ENCODE results near the gene ORM2.
"Not testable (repeated sequence)": the region's sequence is repeated elsewhere in the genome, so short reads cannot be mapped to it uniquely, and the experiment has no call there.

Gene ORM2

DNA sequence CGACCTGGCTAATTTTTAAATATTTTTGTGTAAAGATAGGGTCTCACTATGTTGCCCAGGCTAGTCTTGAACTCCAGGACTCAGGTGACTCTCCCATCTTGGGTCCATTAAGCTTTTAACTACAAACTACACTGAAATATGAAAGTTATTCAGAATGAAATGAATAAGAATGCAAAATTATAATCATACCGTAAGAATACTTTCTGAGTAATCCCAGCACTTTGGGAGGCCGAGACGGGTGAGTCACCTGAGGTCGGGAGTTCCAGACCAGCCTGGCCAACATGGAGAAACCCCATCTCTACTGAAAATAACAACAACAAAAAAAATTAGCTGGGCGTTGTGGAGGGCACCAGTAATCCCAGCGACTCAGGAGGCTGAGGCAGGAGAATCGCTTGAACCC, 7.9 kb upstream of the ORM2 start:
- no peak overlapping the region for H3K9ac ChIP-seq (ENCODE audit: low read length)
- no peak overlapping the region for H3K4me3 ChIP-seq (ENCODE audit: low read length)
- no peaks in the 10 kb centered on the region for H3K4me1 ChIP-seq (ENCODE audit: control insufficient read depth, insufficient read depth, low read length)
- H3K36me3 ChIP-seq (ENCODE audit: control insufficient read depth, insufficient read depth, low read length) = no peaks in the 10 kb centered on the region
- H3K27me3 ChIP-seq (ENCODE audit: control insufficient read depth, insufficient read depth, low read length) = no peaks in the 10 kb centered on the region
- H3K27ac ChIP-seq (ENCODE audit: low read depth, low read length) = no peak overlapping the region

DNA sequence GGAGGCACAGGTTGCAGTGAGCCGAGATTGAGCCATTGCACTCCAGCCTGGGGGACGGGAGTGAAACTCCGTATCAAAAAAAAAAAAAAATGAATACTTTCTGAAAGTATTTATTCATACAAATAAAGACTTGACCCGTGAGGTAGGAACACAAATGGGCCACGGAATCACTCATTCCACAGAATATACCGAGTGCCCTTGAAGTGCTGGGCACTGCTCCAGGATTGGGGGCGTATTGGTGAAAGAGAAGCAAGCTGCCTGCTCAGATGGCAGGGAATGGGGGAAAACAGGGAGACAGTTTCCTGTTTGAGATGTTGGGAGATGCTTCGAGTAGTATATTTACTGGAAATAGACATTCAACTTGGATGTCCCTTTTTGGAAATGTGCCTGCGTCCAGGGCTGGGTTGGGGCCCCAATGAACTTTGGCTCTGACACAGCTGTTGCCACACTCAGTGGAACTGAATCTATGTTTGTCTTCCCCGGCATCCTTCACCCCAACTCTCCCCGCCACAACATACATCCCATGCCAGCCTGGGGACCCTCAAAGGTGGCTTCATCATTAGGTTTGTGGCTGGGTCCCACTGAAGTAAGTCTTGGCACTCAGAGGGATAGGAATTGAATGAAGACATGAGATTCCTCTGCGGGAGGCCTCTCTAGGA, 7.4 kb upstream of the ORM2 start:
- not testable (repeated sequence) for H3K4me1 ChIP-seq (ENCODE audit: control insufficient read depth, insufficient read depth, low read length); H3K4me3 ChIP-seq (ENCODE audit: low read length); H3K9ac ChIP-seq (ENCODE audit: low read length); H3K36me3 ChIP-seq (ENCODE audit: control insufficient read depth, insufficient read depth, low read length); H3K27ac ChIP-seq (ENCODE audit: low read depth, low read length); H3K27me3 ChIP-seq (ENCODE audit: control insufficient read depth, insufficient read depth, low read length)

DNA sequence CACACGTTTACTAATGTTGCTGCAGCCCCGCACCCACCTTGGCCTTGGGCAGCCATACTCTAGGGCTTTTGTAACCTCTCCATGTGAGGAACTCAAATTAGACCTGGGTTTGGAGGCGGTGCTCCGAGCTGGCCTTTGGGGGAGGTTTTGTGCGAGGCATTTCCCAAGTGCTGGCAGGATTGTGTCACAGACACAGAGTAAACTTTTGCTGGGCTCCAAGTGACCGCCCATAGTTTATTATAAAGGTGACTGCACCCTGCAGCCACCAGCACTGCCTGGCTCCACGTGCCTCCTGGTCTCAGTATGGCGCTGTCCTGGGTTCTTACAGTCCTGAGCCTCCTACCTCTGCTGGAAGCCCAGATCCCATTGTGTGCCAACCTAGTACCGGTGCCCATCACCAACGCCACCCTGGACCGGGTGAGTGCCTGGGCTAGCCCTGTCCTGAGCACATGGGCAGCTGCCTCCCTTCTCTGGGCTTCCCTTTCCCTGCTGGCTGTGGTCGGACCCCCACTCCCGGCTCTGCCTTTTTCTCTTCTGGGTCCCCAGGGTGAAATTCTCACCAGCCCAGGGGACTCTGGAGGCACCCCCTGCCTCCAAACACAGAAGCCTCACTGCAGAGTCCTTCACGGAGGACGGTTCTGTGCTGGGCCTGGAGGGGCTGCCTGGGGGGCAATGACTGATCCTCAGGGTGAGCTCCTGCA, 6.7 kb upstream of the ORM2 start, which contains the start of gene ORM1:
ORM1 (plus strand) TSS at position 268 of the 701 bp plus-strand sequence; CDS start at position 304, 36 bp downstream.
- H3K4me1 ChIP-seq (ENCODE audit: control insufficient read depth, insufficient read depth, low read length); H3K27me3 ChIP-seq (ENCODE audit: control insufficient read depth, insufficient read depth, low read length); H3K27ac ChIP-seq (ENCODE audit: low read depth, low read length); H3K9ac ChIP-seq (ENCODE audit: low read length); H3K36me3 ChIP-seq (ENCODE audit: control insufficient read depth, insufficient read depth, low read length); H3K4me3 ChIP-seq (ENCODE audit: low read length): not testable (repeated sequence)

- H3K36me3 ChIP-seq (ENCODE audit: control insufficient read depth, insufficient read depth, low read length); H3K9ac ChIP-seq (ENCODE audit: low read length); H3K27me3 ChIP-seq (ENCODE audit: control insufficient read depth, insufficient read depth, low read length); H3K4me3 ChIP-seq (ENCODE audit: low read length); H3K4me1 ChIP-seq (ENCODE audit: control insufficient read depth, insufficient read depth, low read length); H3K27ac ChIP-seq (ENCODE audit: low read depth, low read length): not testable (repeated sequence)
These were observed 5.8 kb upstream of the ORM2 start for GRCh38 chr9:114323849-114324248.

DNA sequence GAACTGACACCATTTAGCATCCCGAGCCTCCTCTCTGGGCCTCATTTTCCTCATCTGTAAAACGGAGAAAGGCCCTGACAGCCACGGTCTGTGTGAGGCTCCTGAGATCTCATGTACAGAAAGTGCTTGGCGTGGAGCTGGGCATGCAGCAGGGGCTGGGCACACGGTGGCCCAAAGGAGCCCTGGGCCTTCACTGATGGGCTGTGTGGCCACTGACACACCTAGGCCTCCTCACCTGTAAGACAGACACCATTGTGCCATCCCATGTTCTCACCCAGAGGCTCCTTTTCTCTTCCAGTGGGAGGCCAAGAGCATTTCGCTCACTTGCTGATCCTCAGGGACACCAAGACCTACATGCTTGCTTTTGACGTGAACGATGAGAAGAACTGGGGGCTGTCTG, 5.2 kb upstream of the ORM2 start:
- Histone ChIP-seq H3K4me3 (ENCODE audit: low read length) (no peak overlapping the region), H3K27me3 (ENCODE audit: control insufficient read depth, insufficient read depth, low read length) (peaks cover 2% of the 10 kb centered on the region), H3K9ac (ENCODE audit: low read length) (no peak overlapping the region), H3K4me1 (ENCODE audit: control insufficient read depth, insufficient read depth, low read length) (no peaks in the 10 kb centered on the region), H3K36me3 (ENCODE audit: control insufficient read depth, insufficient read depth, low read length) (no peaks in the 10 kb centered on the region), H3K27ac (ENCODE audit: low read depth, low read length) (no peak overlapping the region)

DNA sequence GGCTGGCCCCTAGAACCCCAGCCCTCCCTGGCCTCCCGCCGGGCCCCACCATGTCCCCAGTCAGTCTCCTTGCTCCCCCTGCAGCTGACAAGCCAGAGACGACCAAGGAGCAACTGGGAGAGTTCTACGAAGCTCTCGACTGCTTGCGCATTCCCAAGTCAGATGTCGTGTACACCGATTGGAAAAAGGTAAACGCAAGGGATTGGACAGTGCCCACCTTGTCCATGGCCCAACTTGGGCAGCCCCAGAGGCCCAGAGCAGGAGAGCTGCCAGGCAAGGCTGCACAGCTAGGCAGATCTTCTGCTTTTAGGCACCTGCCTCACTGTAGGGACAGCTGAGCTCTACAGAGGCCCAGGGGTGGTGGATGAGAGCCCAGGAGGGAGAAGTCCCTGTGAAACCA, 4.7 kb upstream of the ORM2 start:
- H3K27me3 ChIP-seq (ENCODE audit: control insufficient read depth, insufficient read depth, low read length); H3K9ac ChIP-seq (ENCODE audit: low read length); H3K36me3 ChIP-seq (ENCODE audit: control insufficient read depth, insufficient read depth, low read length); H3K27ac ChIP-seq (ENCODE audit: low read depth, low read length); H3K4me1 ChIP-seq (ENCODE audit: control insufficient read depth, insufficient read depth, low read length); H3K4me3 ChIP-seq (ENCODE audit: low read length): not testable (repeated sequence)

- H3K27ac ChIP-seq (ENCODE audit: low read depth, low read length); H3K4me1 ChIP-seq (ENCODE audit: control insufficient read depth, insufficient read depth, low read length); H3K4me3 ChIP-seq (ENCODE audit: low read length); H3K27me3 ChIP-seq (ENCODE audit: control insufficient read depth, insufficient read depth, low read length); H3K9ac ChIP-seq (ENCODE audit: low read length); H3K36me3 ChIP-seq (ENCODE audit: control insufficient read depth, insufficient read depth, low read length): not testable (repeated sequence)
These were observed 3.9 kb upstream of the ORM2 start for GRCh38 chr9:114325684-114326254.

DNA sequence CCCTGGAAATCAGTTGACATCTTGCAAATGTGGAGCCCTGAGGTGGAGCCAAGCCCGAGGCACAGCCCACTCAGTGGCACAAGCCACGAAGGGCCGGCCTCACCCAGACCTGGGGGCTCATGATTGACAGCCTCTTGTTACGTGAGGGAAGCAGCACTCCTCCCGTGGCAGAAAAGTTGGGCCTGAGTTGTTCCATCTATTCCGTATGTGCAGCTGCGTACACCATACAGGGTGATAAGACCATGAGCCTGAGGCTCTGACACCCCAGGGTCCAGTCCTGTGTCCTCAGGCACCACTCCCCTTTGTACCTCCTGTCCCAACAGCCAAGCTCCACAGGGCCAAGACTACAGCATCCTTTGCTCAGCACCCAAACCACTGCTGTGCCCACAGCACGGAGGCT, 1.9 kb upstream of the ORM2 start:
- Histone ChIP-seq H3K9ac (ENCODE audit: low read length) (no peak overlapping the region), H3K4me3 (ENCODE audit: low read length) (no peak overlapping the region), H3K27me3 (ENCODE audit: control insufficient read depth, insufficient read depth, low read length) (peaks cover 2% of the 10 kb centered on the region), H3K27ac (ENCODE audit: low read depth, low read length) (no peak overlapping the region), H3K36me3 (ENCODE audit: control insufficient read depth, insufficient read depth, low read length) (no peaks in the 10 kb centered on the region), H3K4me1 (ENCODE audit: control insufficient read depth, insufficient read depth, low read length) (no peaks in the 10 kb centered on the region)

GRCh38 chr9:114328357-114328820, 1.3 kb upstream of the ORM2 start:
- H3K9ac ChIP-seq (ENCODE audit: low read length); H3K4me1 ChIP-seq (ENCODE audit: control insufficient read depth, insufficient read depth, low read length); H3K27ac ChIP-seq (ENCODE audit: low read depth, low read length); H3K36me3 ChIP-seq (ENCODE audit: control insufficient read depth, insufficient read depth, low read length); H3K4me3 ChIP-seq (ENCODE audit: low read length); H3K27me3 ChIP-seq (ENCODE audit: control insufficient read depth, insufficient read depth, low read length): not testable (repeated sequence)

GRCh38 chr9:114328937-114329624, 588 bp upstream of the ORM2 start:
- H3K36me3 ChIP-seq (ENCODE audit: control insufficient read depth, insufficient read depth, low read length); H3K9ac ChIP-seq (ENCODE audit: low read length); H3K27ac ChIP-seq (ENCODE audit: low read depth, low read length); H3K4me3 ChIP-seq (ENCODE audit: low read length); H3K4me1 ChIP-seq (ENCODE audit: control insufficient read depth, insufficient read depth, low read length); H3K27me3 ChIP-seq (ENCODE audit: control insufficient read depth, insufficient read depth, low read length): not testable (repeated sequence)

GRCh38 chr9:114330636-114331035, 967 bp downstream of the ORM2 start:
- Histone ChIP-seq H3K36me3 (ENCODE audit: control insufficient read depth, insufficient read depth, low read length) (peaks cover 2% of the 10 kb centered on the region), H3K4me1 (ENCODE audit: control insufficient read depth, insufficient read depth, low read length) (no peaks in the 10 kb centered on the region), H3K27ac (ENCODE audit: low read depth, low read length) (no peak overlapping the region), H3K4me3 (ENCODE audit: low read length) (no peak overlapping the region), H3K27me3 (ENCODE audit: control insufficient read depth, insufficient read depth, low read length) (peaks cover 2% of the 10 kb centered on the region), H3K9ac (ENCODE audit: low read length) (no peak overlapping the region)

DNA sequence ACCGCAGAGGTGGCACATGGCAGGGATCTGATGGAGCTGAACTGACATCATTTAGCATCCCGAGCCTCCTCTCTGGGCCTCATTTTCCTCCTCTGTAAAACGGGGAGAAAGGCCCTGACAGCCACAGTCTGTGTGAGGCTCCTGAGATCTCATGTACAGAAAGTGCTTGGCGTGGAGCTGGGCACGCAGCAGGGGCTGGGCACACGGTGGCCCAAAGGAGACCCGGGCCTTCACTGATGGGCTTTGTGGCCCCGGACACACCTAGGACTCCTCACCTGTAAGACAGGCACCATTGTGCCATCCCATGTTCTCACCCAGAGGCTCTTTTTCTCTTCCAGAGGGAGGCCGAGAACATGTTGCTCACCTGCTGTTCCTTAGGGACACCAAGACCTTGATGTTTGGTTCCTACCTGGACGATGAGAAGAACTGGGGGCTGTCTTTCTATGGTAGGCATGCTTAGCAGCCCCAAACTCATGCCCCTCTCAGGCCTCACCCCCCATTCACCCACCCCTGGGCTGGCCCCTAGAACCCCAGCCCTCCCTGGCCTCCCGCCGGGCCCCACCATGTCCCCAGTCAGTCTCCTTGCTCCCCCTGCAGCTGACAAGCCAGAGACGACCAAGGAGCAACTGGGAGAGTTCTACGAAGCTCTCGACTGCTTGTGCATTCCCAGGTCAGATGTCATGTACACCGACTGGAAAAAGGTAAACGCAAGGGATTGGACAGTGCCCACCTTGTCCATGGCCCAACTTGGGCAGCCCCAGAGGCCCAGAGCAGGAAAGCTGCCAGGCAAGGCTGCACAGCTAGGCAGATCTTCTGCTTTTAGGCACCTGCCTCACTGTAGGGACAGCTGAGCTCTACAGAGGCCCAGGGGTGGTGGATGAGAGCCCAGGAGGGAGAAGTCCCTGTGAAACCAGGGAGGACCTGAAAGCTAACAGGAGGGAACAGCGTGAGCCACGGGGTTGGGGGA, 1.8 kb downstream of the ORM2 start:
- H3K4me3 ChIP-seq (ENCODE audit: low read length); H3K4me1 ChIP-seq (ENCODE audit: control insufficient read depth, insufficient read depth, low read length); H3K36me3 ChIP-seq (ENCODE audit: control insufficient read depth, insufficient read depth, low read length); H3K9ac ChIP-seq (ENCODE audit: low read length); H3K27ac ChIP-seq (ENCODE audit: low read depth, low read length); H3K27me3 ChIP-seq (ENCODE audit: control insufficient read depth, insufficient read depth, low read length): not testable (repeated sequence)
